CMK (cell line): ENCODE results near the gene CHRNA4.

Source experiments
- DNase-seq: peaks from one replicate; pipeline ENCODE4 v3.0.0-alpha.2; 2010; ENCODE audit warnings: low read depth

CHRNA4 gene

GRCh38 chr20:63320041-63320511, 41.1 kb downstream of the CHRNA4 start:
- DNase-seq, result no peak

- DNase-seq, result no peak
Measured at GRCh38 chr20:63319164-63320040, 41.7 kb downstream of the CHRNA4 start.

GRCh38 chr20:63318391-63319163, 42.6 kb downstream of the CHRNA4 start:
- DNase-seq, result no peak

- DNase-seq, result no peak
Measured at GRCh38 chr20:63317601-63318291, 43.4 kb downstream of the CHRNA4 start.

GRCh38 chr20:63317061-63317460, 44.1 kb downstream of the CHRNA4 start:
- no peak for DNase-seq

GRCh38 chr20:63316502-63316921, 44.6 kb downstream of the CHRNA4 start:
- DNase-seq, result no peak

- no peak for DNase-seq
Measured at GRCh38 chr20:63315731-63316491, 45.2 kb downstream of the CHRNA4 start.

GRCh38 chr20:63315240-63315689, 45.9 kb downstream of the CHRNA4 start:
- DNase-seq, result no peak

GRCh38 chr20:63314566-63315239, 46.4 kb downstream of the CHRNA4 start:
- DNase-seq, result no peak

- DNase-seq, result no peak
Measured at GRCh38 chr20:63314015-63314471, 47.1 kb downstream of the CHRNA4 start.

GRCh38 chr20:63313349-63314014, 47.7 kb downstream of the CHRNA4 start:
- DNase-seq, result no peak

GRCh38 chr20:63312690-63313348, 48.3 kb downstream of the CHRNA4 start:
- no peak for DNase-seq

GRCh38 chr20:63312273-63312672, 48.9 kb downstream of the CHRNA4 start:
- DNase-seq, result no peak

GRCh38 chr20:63311833-63312243, 49.3 kb downstream of the CHRNA4 start:
- no peak for DNase-seq

- DNase-seq, result no peak
Measured at GRCh38 chr20:63311186-63311832, 49.8 kb downstream of the CHRNA4 start.

- DNase-seq, result no peak
Measured at GRCh38 chr20:63310265-63310991, 50.7 kb downstream of the CHRNA4 start.

- no peak for DNase-seq
Measured at GRCh38 chr20:63309261-63310071, 51.7 kb downstream of the CHRNA4 start.
